PFSK-1 (cell line): Measurements from ENCODE around the gene ADAM19.

Experiments used
- FOXP2 ChIP-seq: optimal IDR thresholded peaks from 2 replicates; pipeline ENCODE3; 2011; ENCODE audit warnings: borderline replicate concordance, control low read depth, inconsistent platforms; ENCODE audit not compliant: insufficient read depth; ENCODE audit errors: extremely low read length, extremely low read depth
- POLR2AphosphoS5 ChIP-seq: IDR thresholded peaks from 2 replicates; pipeline ENCODE4 v1.6.1; 2012; ENCODE audit warnings: low read depth, mild to moderate bottlenecking, control low read depth, low read length, moderate library complexity
- SIN3A ChIP-seq: IDR thresholded peaks from 2 replicates; pipeline ENCODE4 v1.6.1; 2012; ENCODE audit warnings: mild to moderate bottlenecking, low read length, moderate library complexity, borderline replicate concordance; ENCODE audit not compliant: insufficient read depth
- TAF1 ChIP-seq: IDR thresholded peaks from 2 replicates; pipeline ENCODE4 v1.6.1; 2012; ENCODE audit warnings: low read length, control low read depth, borderline replicate concordance; ENCODE audit not compliant: insufficient read depth
- TF ChIP-seq, protein P1 (sequence below), 2 experiments: IDR thresholded peaks; 2 replicates each; pipeline versions ENCODE4 v1.6.1 to v1.8.0; 2011 to 2012; ENCODE audit warnings: low read depth in 2 of 2, low read length in 2 of 2, control low read depth in 1 of 2, inconsistent platforms in 1 of 2, mild to moderate bottlenecking in 1 of 2, moderate library complexity in 1 of 2; ENCODE audit not compliant: insufficient read depth in 1 of 2

ADAM19 gene

DNA sequence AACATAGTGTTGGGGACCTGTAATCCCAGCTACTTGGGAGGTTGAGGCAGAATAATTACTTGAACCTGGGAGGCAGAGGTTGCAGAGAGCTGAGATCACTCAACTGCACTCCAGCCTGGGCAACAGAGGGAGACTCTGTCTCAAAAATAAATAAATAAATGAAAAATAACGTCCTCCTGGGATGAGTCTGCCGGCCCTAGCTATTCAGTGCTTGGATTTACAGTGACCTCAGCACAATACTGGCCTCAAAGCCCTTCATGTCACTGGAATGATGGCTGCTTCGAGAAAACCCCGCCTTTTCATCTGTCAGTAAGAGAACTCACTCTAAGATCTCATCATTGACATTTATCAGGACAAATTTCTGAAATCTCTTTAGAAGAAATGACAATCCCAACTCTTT, 41.2 kb upstream of the ADAM19 start:
- TF ChIP-seq, protein P1, sequence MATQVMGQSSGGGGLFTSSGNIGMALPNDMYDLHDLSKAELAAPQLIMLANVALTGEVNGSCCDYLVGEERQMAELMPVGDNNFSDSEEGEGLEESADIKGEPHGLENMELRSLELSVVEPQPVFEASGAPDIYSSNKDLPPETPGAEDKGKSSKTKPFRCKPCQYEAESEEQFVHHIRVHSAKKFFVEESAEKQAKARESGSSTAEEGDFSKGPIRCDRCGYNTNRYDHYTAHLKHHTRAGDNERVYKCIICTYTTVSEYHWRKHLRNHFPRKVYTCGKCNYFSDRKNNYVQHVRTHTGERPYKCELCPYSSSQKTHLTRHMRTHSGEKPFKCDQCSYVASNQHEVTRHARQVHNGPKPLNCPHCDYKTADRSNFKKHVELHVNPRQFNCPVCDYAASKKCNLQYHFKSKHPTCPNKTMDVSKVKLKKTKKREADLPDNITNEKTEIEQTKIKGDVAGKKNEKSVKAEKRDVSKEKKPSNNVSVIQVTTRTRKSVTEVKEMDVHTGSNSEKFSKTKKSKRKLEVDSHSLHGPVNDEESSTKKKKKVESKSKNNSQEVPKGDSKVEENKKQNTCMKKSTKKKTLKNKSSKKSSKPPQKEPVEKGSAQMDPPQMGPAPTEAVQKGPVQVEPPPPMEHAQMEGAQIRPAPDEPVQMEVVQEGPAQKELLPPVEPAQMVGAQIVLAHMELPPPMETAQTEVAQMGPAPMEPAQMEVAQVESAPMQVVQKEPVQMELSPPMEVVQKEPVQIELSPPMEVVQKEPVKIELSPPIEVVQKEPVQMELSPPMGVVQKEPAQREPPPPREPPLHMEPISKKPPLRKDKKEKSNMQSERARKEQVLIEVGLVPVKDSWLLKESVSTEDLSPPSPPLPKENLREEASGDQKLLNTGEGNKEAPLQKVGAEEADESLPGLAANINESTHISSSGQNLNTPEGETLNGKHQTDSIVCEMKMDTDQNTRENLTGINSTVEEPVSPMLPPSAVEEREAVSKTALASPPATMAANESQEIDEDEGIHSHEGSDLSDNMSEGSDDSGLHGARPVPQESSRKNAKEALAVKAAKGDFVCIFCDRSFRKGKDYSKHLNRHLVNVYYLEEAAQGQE (IDR thresholded peaks at IDR 0.05; ENCODE audit: insufficient read depth in 1 of 2, low read depth in 2 of 2, low read length in 2 of 2) = no peak
- TF ChIP-seq POLR2AphosphoS5 = no peak
- TF ChIP-seq FOXP2 = no peak
- no peak for TF ChIP-seq TAF1
- TF ChIP-seq SIN3A = no peak

DNA sequence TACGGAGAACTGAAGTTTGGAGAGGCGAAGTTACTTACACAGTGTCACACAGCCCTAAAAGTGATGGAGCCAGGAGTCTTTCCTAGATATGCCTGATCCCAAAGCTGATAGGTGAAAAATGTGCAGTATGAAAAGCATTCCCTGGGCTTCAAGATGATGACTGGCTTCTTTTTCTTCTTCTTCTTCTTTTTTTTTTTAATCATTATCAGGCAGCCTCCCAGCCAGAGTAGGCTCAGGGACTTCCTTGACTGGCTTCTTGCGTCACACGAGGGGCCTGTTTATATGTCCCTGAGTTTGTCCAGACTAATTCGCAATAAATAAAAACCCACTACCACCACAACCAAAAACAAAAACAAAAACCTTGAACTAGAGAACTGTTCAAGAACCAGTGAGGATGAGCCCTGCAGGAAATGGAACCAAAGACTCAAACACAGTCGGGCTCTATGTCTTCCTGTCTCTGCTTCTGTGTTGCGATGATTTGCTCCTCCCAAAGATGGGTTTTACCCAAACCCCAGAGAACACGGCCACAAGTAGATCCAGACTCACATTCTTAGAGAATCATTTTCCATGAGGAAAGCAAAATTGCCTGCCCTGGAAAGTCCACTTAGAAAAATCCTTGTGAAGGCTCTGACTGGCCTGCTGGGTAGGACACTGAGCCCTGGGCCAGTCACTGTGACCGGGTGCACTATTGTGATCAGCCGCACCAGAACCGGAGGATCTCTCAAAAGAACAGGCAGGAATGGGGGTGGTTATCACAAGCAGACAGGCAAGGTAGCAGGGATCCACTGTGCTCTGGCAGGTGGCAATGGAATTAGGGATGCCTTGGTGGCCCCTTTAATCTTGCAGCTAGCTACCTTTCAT, 38.0 kb upstream of the ADAM19 start:
- TF ChIP-seq FOXP2 = no peak
- no peak for TF ChIP-seq SIN3A
- TF ChIP-seq, protein P1 (IDR thresholded peaks at IDR 0.05; ENCODE audit: insufficient read depth in 1 of 2, low read depth in 2 of 2, low read length in 2 of 2) = no peak
- TF ChIP-seq POLR2AphosphoS5 = no peak
- TF ChIP-seq TAF1 = no peak

DNA sequence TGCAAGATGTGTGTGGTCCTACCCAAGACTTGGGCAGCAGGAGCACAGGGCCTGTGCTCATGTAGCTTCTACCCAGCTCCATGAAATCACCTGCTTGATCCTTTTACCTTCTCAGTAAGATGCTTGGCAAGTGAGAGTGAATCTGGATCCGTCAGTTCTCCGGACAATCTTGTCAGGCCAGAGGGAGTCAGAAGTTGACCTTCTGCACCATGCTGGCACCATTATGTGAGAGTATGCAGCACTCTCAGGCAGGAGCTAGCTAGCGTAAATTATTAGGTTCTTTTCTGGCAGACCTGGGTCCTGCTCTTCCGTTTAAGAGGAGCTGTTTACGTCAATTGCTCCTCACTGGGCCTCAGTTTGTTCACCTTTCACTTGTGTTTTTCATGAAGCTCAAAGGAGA, 37.0 kb upstream of the ADAM19 start:
- TF ChIP-seq SIN3A (no peak), POLR2AphosphoS5 (no peak), FOXP2 (no peak), TAF1 (no peak)

DNA sequence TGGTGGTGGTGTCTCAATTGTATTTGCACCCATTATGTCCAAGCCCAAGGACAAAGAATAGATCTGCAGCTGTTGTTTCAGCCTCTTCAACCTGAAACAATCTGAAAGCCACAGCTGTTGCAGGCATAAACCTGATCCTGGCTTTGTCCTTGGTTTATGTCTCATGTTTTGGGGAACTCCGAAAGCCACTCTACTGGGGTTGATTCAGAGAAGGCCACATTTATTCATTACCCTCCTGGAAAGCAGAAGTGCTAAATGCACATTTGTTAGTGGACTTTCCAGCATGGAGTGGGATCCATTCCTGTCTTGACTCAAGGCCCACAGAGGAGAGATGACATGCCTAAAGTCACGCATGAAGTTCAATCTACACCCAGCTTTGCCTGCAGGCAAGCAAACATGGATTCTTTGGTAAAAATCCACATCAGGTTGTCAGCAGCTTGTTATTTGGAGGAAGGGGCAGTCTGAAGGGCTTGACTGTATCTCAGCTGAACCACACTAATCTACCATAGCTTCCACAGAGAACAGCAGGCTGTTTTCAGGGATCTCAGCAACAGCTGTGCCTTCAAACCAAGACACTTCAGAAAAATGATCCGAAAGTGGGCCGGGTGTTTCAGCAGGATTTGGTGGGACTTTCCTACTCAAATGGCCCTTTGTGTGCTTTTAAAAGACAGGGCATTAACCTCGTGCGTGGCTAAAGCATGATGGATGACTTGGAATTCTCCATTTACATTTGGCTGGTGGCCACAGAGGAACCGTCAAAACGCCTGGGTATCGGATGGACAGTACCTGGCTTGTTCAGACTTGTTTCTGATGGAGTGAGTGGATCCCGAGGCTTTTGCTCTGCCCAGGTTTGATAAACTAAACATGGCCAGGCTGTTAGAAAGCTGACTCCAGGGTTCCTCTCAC, 36.2 kb upstream of the ADAM19 start:
- no peak for TF ChIP-seq POLR2AphosphoS5
- no peak for TF ChIP-seq TAF1
- TF ChIP-seq SIN3A = no peak
- TF ChIP-seq, protein P1 (IDR thresholded peaks at IDR 0.05; ENCODE audit: insufficient read depth in 1 of 2, low read depth in 2 of 2, low read length in 2 of 2) = no peak
- no peak for TF ChIP-seq FOXP2

DNA sequence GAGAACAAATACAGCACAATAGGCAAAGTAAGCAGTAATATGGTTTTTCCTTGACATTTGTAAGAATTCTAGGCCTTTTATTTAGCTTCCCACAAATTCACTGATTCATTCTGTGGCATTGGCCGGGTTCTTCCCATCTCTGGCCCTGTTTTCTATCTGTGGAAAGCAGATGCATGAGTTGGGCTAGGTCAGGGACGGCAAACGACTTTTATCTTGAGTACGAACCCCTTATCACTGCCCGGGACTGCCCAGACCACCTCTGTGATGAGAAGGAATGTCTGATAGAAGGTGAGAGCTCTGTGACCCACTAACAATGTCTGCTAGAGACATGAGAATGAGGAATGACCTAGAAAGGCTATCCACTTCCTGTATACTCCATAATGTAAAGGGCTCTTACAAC, 35.4 kb upstream of the ADAM19 start:
- TF ChIP-seq TAF1 (no peak), SIN3A (no peak), FOXP2 (no peak), POLR2AphosphoS5 (no peak)
- TF ChIP-seq, protein P1 (IDR thresholded peaks at IDR 0.05; ENCODE audit: insufficient read depth in 1 of 2, low read depth in 2 of 2, low read length in 2 of 2) = no peak
